HepG2 (cell line): ENCODE measurements around the gene DQX1. TPM values are rescaled to one million over a fixed set of nuclear protein-coding genes. Genes with fewer than 3 reads are reported as not detected.

Experiments used
- BCLAF1 ChIP-seq: fragments of 450-650 bp; IDR thresholded peaks from 2 replicates; pipeline ENCODE4 v1.6.1; 2017; ENCODE audit warnings: mild to moderate bottlenecking
- CREM ChIP-seq, 2 experiments: sonication (generic) in 1 of 2; formaldehyde crosslinking in 1 of 2; IDR thresholded peaks; 2 replicates each; pipeline versions ENCODE4 v1.4.0 to v1.6.1; 2016 to 2020; ENCODE audit warnings: antibody characterized with exemption in 1 of 2, mild to moderate bottlenecking in 1 of 2, missing genetic modification reagents in 1 of 2
- E2F2 ChIP-seq: sonication (generic); formaldehyde crosslinking; IDR thresholded peaks from 2 replicates; pipeline ENCODE4 v1.4.0; 2020; ENCODE audit warnings: missing genetic modification reagents, borderline replicate concordance
- HDAC2 ChIP-seq: sonication (generic); formaldehyde crosslinking; IDR thresholded peaks from 2 replicates; pipeline ENCODE4 v1.4.0; 2020; ENCODE audit warnings: missing genetic modification reagents
- HOXA5 ChIP-seq: sonication (generic); formaldehyde crosslinking; IDR thresholded peaks from 2 replicates; pipeline ENCODE4 v1.4.0; 2020; ENCODE audit warnings: missing genetic modification reagents
- IRX3 ChIP-seq: sonication (generic); formaldehyde crosslinking; IDR thresholded peaks from 2 replicates; pipeline ENCODE4 v1.8.1; 2023; ENCODE audit warnings: mild to moderate bottlenecking, low read depth, missing genetic modification reagents, borderline replicate concordance
- PATZ1 ChIP-seq: sonication (generic); formaldehyde crosslinking; IDR thresholded peaks from 2 replicates; pipeline ENCODE4 v1.4.0; 2020; ENCODE audit warnings: missing genetic modification reagents
- PCBP1 ChIP-seq: fragments of 200-400 bp; formaldehyde crosslinking; IDR thresholded peaks from 2 replicates; pipeline ENCODE4 v1.6.1; 2017; ENCODE audit warnings: mild to moderate bottlenecking, low read depth, low read length, borderline replicate concordance
- RBM39 ChIP-seq: fragments of 200-400 bp; formaldehyde crosslinking; IDR thresholded peaks from one replicate; pipeline ENCODE4 v1.6.1; 2018; ENCODE audit warnings: antibody characterized with exemption, mild to moderate bottlenecking, low read depth, low read length; ENCODE audit not compliant: poor library complexity, severe bottlenecking
- RFXAP ChIP-seq: sonication (generic); formaldehyde crosslinking; IDR thresholded peaks from 2 replicates; pipeline ENCODE4 v1.4.0; 2020; ENCODE audit warnings: missing genetic modification reagents, borderline replicate concordance
- THAP8 ChIP-seq: sonication (generic); formaldehyde crosslinking; IDR thresholded peaks from 2 replicates; pipeline ENCODE4 v1.5.1; 2020; ENCODE audit warnings: missing genetic modification reagents, mild to moderate bottlenecking, borderline replicate concordance
- TSC22D2 ChIP-seq: sonication (generic); formaldehyde crosslinking; IDR thresholded peaks from 2 replicates; pipeline ENCODE4 v1.5.1; 2020; ENCODE audit warnings: missing genetic modification reagents, mild to moderate bottlenecking, borderline replicate concordance
- ZBTB34 ChIP-seq: sonication (generic); formaldehyde crosslinking; IDR thresholded peaks from 2 replicates; pipeline ENCODE4 v1.8.0; 2022; ENCODE audit warnings: mild to moderate bottlenecking, missing genetic modification reagents
- ZHX1 ChIP-seq: sonication (generic); formaldehyde crosslinking; IDR thresholded peaks from 2 replicates; pipeline ENCODE4 v1.8.1; 2022; ENCODE audit warnings: low read depth, mild to moderate bottlenecking, missing genetic modification reagents
- ZNF136 ChIP-seq: sonication (generic); formaldehyde crosslinking; IDR thresholded peaks from 2 replicates; pipeline ENCODE4 v1.8.1; 2022; ENCODE audit warnings: low read depth, mild to moderate bottlenecking, moderate library complexity, missing genetic modification reagents
- polyA plus RNA-seq, 8 experiments: library from polyadenylated mRNA; depleted of rRNA in 3 of 8; stranded (reverse) in 7 of 8; unstranded in 1 of 8; fragments of >200 nt; fragmentation: Illumina TruSeq in 4 of 8; extraction: Trizol in 4 of 8; gene quantifications; 2 replicates each; pipeline versions ENCODE4 v1.2.1 to v1.2.3, GENCODE V29; 2011 to 2016; ENCODE audit warnings: low read depth in 4 of 8, missing spikeins in 1 of 8, mixed read lengths in 1 of 8; ENCODE audit not compliant: insufficient read depth in 1 of 8
- total RNA-seq, 5 experiments: library from RNA; depleted of rRNA; stranded (reverse); fragments of >200 nt; fragmentation: Illumina TruSeq; extraction: Trizol; gene quantifications; 2 replicates each; pipeline ENCODE4 v1.2.3, GENCODE V29; 2016; ENCODE audit warnings: low read depth in 1 of 5

DQX1 gene
- total and polyA plus RNA-seq, 2 of the 13 experiments (the other 11 are each of a cell fraction or from before 2014, with no cell fraction given) = 27.6 to 89.8 TPM

GRCh38 chr2:74503506-74504475 lies 22.2 kb downstream of the DQX1 start (continued):
- TF ChIP-seq BCLAF1 (no peak), PCBP1 (peak; percentile 58; the same call in 1 of the 2 replicates), ZHX1 (CRISPR knock-in tag) (no peak), PATZ1 (CRISPR knock-in tag) (0 out of 2 replicates have a peak, but pooled peaks have one; percentile 17), THAP8 (no peak), ZNF136 (CRISPR knock-in tag) (no peak), RBM39 (peak; percentile 48), E2F2 (CRISPR knock-in tag) (no peak), HDAC2 (no peak), RFXAP (CRISPR knock-in tag) (no peak), TSC22D2 (CRISPR knock-in tag) (no peak), CREM (IDR thresholded peaks at IDR 0.05) (no peak), CREM (CRISPR knock-in tag; IDR thresholded peaks at IDR 0.05) (no peak), HOXA5 (no peak), ZBTB34 (CRISPR knock-in tag) (no peak), IRX3 (CRISPR knock-in tag) (no peak)
